Stimulated activated naive CD4-positive, alpha-beta T cell (primary cell): Measurements from ENCODE around the gene EHD2.
A peak's percentile ranks its signal among the peaks of the same experiment; 100 is the strongest.
"Not testable (repeated sequence)": the region's sequence is repeated elsewhere in the genome, so short reads cannot be mapped to it uniquely, and the experiment has no call there.

Experiments used
- DNase-seq, 6 experiments: peaks; one replicate each; lab custom pipeline; 2025; lab: John Stamatoyannopoulos, UW

The EHD2 gene

DNA sequence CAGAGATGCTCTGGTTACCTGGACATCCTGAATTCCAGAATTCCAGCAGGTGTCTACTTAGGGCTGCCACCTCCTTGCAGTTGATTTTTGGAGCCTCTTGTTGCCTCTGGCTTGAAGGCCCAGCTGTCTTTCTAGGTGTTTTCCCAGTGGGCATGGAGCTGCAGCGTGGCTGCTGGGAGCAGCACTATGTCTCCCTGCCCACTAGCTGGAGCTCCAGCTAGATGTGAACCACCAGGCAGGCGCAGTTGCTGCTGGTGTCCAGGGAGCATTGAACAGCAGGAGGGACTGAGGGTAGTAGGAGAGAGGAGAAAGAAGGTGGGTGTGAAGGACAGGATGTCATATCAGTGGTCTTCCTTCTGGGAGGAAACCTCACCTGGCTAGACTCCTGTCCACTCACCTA is 55.4 kb downstream of the EHD2 start:
- DNase-seq, result no peak

DNA sequence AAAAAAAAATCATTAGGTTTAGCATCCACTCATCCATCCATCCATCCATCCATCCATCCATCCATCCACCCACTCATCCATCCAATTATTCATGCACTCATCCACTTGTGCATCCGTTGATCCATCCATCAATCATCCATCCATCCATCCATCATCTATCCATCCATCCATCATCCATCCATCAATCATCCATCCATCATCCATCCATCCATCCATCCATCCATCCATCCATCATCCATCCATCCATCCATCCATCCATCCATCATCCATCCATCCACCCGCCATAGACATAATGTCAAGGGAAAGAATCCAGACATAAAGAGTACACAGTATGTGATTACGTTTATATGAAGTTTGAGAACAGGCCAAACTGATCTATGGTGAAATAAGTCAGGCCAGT is 56.3 kb downstream of the EHD2 start:
- no peak for DNase-seq

DNA sequence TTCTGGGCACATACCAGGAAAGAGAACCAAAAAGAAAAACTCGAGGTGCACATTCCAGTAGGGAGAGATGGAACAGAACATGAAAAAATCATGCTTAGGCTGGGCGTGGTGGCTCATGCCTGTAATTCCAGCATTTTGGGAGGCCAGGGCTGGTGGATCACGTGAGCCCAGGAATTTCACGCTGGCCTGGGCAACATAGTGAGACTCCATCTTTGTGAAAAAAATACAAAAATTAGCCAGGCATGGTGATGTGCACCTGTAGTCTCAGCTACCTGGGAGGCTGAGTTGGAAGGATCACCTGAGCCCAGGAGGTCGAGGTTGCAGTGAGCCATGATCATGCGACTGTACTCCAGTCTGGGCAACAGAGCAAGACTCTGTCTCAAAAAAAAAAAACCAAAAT is 58.1 kb downstream of the EHD2 start:
- not testable (repeated sequence) for DNase-seq

DNA sequence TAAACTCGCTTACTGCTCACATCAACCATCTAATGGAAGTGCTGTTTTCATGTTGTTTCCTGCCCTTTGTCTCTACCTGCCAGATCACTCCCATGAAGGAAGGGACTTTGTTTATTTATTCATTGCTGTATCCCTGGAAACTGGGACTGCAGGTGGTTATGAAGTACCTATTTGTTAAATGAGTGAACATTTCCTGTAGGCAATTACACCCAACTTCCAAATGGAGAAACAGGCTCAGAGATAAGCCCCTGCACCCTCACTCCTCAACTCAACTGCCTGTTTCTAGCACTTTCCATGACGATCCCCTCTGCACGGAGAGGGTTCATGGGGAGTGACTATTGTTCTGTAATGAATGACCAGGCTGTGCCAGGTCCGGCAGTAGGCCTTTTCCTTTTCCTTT is 63.3 kb downstream of the EHD2 start:
- no peak for DNase-seq

GRCh38 chr19:47777245-47778048 is 64.2 kb downstream of the EHD2 start:
- not testable (repeated sequence) for DNase-seq

DNA sequence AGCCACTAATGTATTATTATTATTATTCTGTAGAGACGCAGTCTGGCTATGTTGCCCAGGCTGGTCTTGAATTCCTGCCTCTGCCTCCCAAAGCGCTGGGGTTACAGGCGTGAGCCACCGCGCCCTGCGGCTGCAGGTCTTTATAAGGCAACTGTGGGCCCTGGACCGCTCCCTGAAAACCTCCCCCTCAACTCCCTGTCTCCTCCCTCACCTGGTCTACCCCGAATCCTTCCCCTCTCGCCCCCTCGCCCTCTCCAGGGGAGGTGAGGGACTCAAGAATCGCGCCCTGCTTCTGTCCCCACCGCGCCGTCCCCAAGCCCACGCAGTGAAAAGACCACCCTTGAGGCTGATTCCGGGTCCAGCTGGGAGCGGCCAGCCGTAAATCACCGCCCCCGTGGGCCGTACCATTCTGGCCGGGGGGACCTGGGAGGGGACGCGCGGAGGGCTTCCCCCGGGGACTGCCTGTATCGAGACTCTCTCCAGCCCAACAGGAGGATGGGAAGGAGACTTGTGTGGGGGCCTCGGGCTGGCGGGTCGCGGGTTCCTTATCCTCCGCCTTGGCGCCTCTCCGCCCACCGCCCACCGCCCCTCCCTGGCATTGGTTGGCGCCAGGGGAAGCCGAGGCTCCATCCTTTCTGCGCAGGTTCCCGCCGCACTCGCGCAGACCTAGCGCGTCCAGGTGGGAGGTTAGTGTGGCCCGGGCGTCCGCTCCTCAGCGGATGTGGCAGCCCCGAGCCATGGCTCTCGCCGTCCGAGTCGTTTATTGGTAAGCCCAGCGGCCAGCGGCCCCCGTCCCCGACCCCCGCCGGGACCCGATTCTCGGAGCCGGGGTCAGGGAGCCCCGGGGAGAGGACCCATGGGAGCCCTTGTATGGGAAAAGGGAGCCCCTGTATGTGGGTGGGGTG is 65.1 kb downstream of the EHD2 start, which contains the start of gene SELENOW:
SELENOW (plus strand) TSS at position 655 of the 905 bp plus-strand sequence; CDS start at position 738, 83 bp downstream.
- DNase-seq, result peak; percentile 52 to 91 (median 70)

- peak in 1 of 6 experiments; percentile 39 for DNase-seq
Measured at GRCh38 chr19:47778954-47779351, 65.7 kb downstream of the EHD2 start.

DNA sequence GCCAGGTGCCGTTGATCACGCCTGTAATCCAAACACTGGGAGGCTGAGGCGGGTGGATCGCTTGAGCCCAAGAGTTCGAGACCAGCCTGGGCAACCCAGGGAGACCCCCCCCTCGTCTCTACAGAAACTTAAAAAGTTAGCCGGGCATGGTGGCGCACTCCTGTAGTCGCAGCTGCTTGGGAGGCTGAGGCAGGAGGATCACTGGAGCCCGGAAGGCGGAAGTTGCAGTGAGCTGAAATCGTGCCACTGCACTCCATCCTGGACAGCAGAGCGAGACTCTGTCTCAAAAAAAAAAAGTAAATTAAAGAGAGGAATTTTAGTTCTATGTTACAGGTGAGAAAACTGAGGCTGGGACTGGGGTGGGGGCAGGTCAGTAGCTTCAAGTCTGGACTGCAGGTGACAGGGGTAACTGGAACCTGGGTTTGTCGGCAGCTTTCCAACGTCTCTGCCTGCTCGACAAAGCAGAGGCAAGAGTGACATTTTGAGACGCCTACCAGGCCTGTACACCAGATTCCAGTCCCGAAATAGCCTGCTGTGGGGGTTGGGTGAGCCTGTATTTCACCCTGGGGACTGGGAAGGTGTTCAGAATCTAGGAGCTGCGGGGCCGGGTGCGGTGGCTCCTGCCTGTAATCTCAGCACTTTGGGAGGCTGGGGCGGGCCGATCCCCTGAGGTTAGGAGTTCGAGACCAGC is 66.4 kb downstream of the EHD2 start:
- no peak for DNase-seq

DNA sequence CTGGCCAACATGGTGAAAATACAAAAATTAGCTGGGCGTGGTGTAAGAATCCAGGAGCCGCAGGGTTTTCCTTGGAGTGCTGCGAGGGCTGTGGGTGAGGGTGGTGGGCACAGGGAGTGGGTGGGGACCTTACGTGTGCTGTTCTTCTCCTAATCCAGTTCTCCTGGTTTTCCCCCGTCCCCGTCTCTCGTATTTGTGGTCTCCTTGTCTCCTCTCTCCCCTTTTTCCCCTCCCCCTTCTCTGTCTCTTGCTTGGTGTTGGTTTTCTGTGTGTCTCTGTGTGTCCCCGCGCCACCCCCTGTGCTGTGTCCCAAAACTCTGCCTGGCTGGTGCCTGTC is 67.0 kb downstream of the EHD2 start:
- DNase-seq, result no peak

- DNase-seq, result no peak
Measured at GRCh38 chr19:47781590-47782262, 68.5 kb downstream of the EHD2 start.

DNA sequence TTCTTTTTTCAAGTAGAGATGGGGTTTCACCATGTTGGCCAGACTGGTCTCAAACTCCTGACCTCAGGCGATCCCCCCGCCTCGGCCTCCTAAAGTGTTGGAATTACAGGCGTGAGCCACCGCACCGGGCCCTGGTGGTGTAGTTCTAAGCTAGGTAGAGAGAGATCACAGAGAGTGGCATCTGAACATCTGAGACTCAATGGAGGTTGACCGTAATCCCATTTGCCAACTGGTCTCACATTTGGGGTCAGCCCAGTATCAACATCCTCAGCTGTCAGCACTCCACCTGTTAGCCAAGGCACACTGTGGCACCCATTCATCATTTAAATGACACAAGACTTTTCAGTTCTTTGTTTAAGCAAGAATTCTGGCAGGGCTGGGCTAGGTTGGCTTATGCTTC is 73.3 kb downstream of the EHD2 start:
- DNase-seq, result no peak

DNA sequence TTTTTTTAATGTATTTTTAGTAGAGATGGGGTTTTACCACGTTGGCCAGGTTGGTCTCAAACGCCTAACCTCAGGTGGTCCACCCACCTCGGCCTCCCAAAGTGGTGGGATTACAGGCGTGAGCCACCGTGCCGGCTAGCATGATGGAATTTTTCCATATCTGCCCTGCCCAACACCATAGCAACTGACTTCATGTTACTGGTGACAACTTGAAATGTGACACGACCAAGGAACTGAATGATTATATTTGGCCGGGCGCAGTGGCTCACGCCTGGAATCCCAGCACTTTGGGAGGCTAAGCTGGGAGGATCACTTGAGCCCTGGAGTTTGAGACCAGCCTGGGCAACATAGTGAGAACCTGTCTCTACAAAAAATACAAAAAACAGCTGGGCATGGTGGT is 74.1 kb downstream of the EHD2 start:
- not testable (repeated sequence) for DNase-seq

DNA sequence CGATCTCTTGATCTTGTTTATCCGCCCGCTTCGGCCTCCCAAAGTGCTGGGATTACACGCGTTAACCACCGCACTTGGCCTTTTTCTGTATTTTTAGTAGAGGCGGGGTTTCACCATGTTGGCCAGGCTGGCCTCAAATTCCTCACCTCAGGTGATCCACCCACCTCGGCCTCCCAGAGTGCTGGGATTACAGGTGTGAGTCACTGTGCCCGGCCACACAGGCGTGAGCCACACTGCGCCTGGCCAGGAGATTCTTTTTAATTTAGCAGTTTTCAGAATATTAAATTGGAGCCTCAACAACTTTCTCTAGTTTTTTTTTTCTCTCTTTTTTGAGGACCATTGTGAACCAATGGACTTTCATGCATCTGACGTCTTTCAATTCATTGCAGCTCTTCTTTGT is 76.6 kb downstream of the EHD2 start:
- not testable (repeated sequence) for DNase-seq

- peak; percentile 47 to 82 (median 76) for DNase-seq
Measured at GRCh38 chr19:47790398-47790814, 77.2 kb downstream of the EHD2 start.

GRCh38 chr19:47792616-47793015 is 79.4 kb downstream of the EHD2 start:
- no peak for DNase-seq
